K562 (cell line): ENCODE measurements around the gene TBRG4. TPM values are rescaled to one million over a fixed set of nuclear protein-coding genes. Genes with fewer than 3 reads are reported as not detected.

Source experiments
- ATAC-seq: fragments of 200-7000 bp; cut with Tn5 transposase; 3 replicates; pipeline ENCODE4 v1.9.1; 2020; ENCODE audit warnings: moderate library complexity
- BruUV-seq: library from RNA; stranded (reverse); fragments of 400-500 nt; replicated peaks from 2 replicates; lab custom pipeline; 2021; lab: Mats Ljungman, UMichigan
- CTCF ChIA-PET: fragments of 300-600 bp; formaldehyde crosslinking; extraction: SDS; loops from one replicate; lab custom pipeline; 2021; ENCODE audit warnings: low intra/inter-chr PET ratio; lab: Yijun Ruan, JAX
- POLR2A ChIA-PET: fragments of 300-600, 350-650 bp; sonication (Branson Sonifier 250); formaldehyde crosslinking; extraction: SDS; loops from one replicate; lab custom pipeline; 2021; ENCODE audit warnings: antibody characterized with exemption, inconsistent platforms; lab: Yijun Ruan, JAX
- DNase-seq, 4 experiments: peaks; one replicate each; pipeline versions ENCODE4 v3.0.0 to v3.0.0-alpha.2; 2011 to 2018; ENCODE audit warnings: low spot score in 3 of 4, mixed read lengths in 3 of 4; ENCODE audit errors: extremely low read depth in 1 of 4
- FAIRE-seq: peaks from 2 replicates; lab custom pipeline; 2011; peaks lifted over from hg19 to GRCh38; lab: Jason Lieb, UNC
- H2AFZ ChIP-seq: 2 replicates; pipeline ENCODE4 v1.6.0; 2011; ENCODE audit warnings: low read depth, low read length, control low read depth, inconsistent platforms
- H3K27ac ChIP-seq: fragments of 200-600 bp; 3 replicates; pipeline ENCODE4 v1.8.0; 2011; ENCODE audit warnings: low read depth, mild to moderate bottlenecking, control low read depth, inconsistent platforms, low read length, moderate library complexity, mixed read lengths; ENCODE audit errors: extremely low read depth
- H3K27me3 ChIP-seq, 2 experiments: fragments of 300-600 bp in 1 of 2; 2 replicates in 1 of 2; 3 replicates in 1 of 2; pipeline versions ENCODE4 v1.6.0 to v1.8.0; 2011; ENCODE audit warnings: inconsistent platforms in 2 of 2, low read length in 2 of 2, mild to moderate bottlenecking in 1 of 2, mixed read lengths in 1 of 2, moderate library complexity in 1 of 2; ENCODE audit not compliant: control insufficient read depth in 2 of 2, insufficient read depth in 2 of 2
- H3K36me3 ChIP-seq: fragments of 300-600 bp; 3 replicates; pipeline ENCODE4 v1.8.0; 2011; ENCODE audit warnings: mild to moderate bottlenecking, low read length, inconsistent platforms; ENCODE audit not compliant: control insufficient read depth, insufficient read depth
- H3K4me1 ChIP-seq, 2 experiments: fragments of 200-600 bp in 1 of 2; replicated peaks in 1 of 2; 2 replicates in 1 of 2; 3 replicates in 1 of 2; pipeline versions ENCODE4 v1.5.1 to v1.8.0; 2011; ENCODE audit warnings: inconsistent platforms in 2 of 2, low read length in 2 of 2, mild to moderate bottlenecking in 1 of 2, mixed read lengths in 1 of 2, moderate library complexity in 1 of 2; ENCODE audit not compliant: control insufficient read depth in 2 of 2, insufficient read depth in 2 of 2
- H3K4me2 ChIP-seq: 2 replicates; pipeline ENCODE4 v1.6.1; 2011; ENCODE audit warnings: low read length, control low read depth, inconsistent platforms, mixed read lengths; ENCODE audit not compliant: insufficient read depth
- H3K4me3 ChIP-seq: fragments of 200-600 bp; sonication (generic), shearing (Covaris generic); 2 replicates; pipeline ENCODE4 v1.5.1; 2016; ENCODE audit warnings: control low read depth, inconsistent platforms
- H3K79me2 ChIP-seq: fragments of 200-600 bp; 3 replicates; pipeline ENCODE4 v1.8.0; 2011; ENCODE audit warnings: low read length, inconsistent platforms; ENCODE audit not compliant: control insufficient read depth, insufficient read depth
- H3K9ac ChIP-seq, 2 experiments: 2 replicates each; pipeline versions ENCODE4 v1.6.0 to v1.6.1; 2011; ENCODE audit warnings: low read depth in 2 of 2, low read length in 2 of 2, control low read depth in 1 of 2, inconsistent platforms in 1 of 2, mild to moderate bottlenecking in 1 of 2, mixed read lengths in 1 of 2; ENCODE audit not compliant: insufficient read depth in 1 of 2
- H3K9me1 ChIP-seq: one replicate; pipeline ENCODE4 v1.6.0; 2011; ENCODE audit warnings: inconsistent platforms, mild to moderate bottlenecking, low read length, moderate library complexity; ENCODE audit not compliant: control insufficient read depth, insufficient read depth
- H3K9me3 ChIP-seq: replicated peaks from 2 replicates; pipeline ENCODE4 v1.5.1; 2011; ENCODE audit warnings: low read depth, low read length, inconsistent platforms; ENCODE audit not compliant: control insufficient read depth, insufficient read depth
- H4K20me1 ChIP-seq: replicated peaks from 2 replicates; pipeline ENCODE4 v1.6.1; 2011; ENCODE audit warnings: low read length, inconsistent platforms, mixed read lengths; ENCODE audit not compliant: control insufficient read depth, insufficient read depth
- BMI1 ChIP-seq: fragments of 150-350 bp; IDR thresholded peaks from 2 replicates; pipeline ENCODE4 v1.6.1; 2014; ENCODE audit warnings: low read length
- CBX2 ChIP-seq: fragments of 200-600 bp; sonication (generic); IDR thresholded peaks from one replicate; pipeline ENCODE4 v1.6.1; 2012; ENCODE audit warnings: mild to moderate bottlenecking, low read length, inconsistent platforms; ENCODE audit not compliant: insufficient read depth, poor library complexity, severe bottlenecking
- CREB1 ChIP-seq, 2 experiments: sonication (generic) in 1 of 2; formaldehyde crosslinking in 1 of 2; IDR thresholded peaks; 2 replicates each; pipeline versions ENCODE4 v1.6.1 to v1.8.0; 2012 to 2022; ENCODE audit warnings: inconsistent platforms in 1 of 2, mild to moderate bottlenecking in 1 of 2, missing genetic modification reagents in 1 of 2, moderate library complexity in 1 of 2
- KDM4B ChIP-seq, 2 experiments: fragments of 450-650 bp in 1 of 2; sonication (generic) in 1 of 2; IDR thresholded peaks; 2 replicates each; pipeline ENCODE4 v1.6.1; 2016 to 2017; ENCODE audit warnings: borderline replicate concordance in 2 of 2, antibody characterized with exemption in 1 of 2, low read depth in 1 of 2, mild to moderate bottlenecking in 1 of 2
- MCM3 ChIP-seq: fragments of 450-650 bp; IDR thresholded peaks from 2 replicates; pipeline ENCODE4 v1.6.1; 2016
- PTTG1 ChIP-seq: fragments of 450-650 bp; IDR thresholded peaks from 2 replicates; pipeline ENCODE4 v1.6.1; 2016; ENCODE audit warnings: low read depth, mild to moderate bottlenecking, missing genetic modification characterization, missing compliant biosample characterization
- SRF ChIP-seq, 2 experiments: fragments of 250-450, 450-650 bp in 1 of 2; sonication (Bioruptor Pico) in 1 of 2; sonication (generic) in 1 of 2; formaldehyde crosslinking; IDR thresholded peaks; 2 replicates each; pipeline versions ENCODE4 v1.5.0 to v1.5.1; 2020 to 2022; ENCODE audit warnings: mild to moderate bottlenecking in 1 of 2, missing genetic modification reagents in 1 of 2
- XRCC3 ChIP-seq: fragments of 450-650 bp; IDR thresholded peaks from 2 replicates; pipeline ENCODE4 v1.6.1; 2017; ENCODE audit warnings: mild to moderate bottlenecking, moderate library complexity
- ZNF586 ChIP-seq: fragments of 450-650 bp; formaldehyde crosslinking; conservative IDR thresholded peaks from 2 replicates; pipeline ENCODE4 v1.4.0; 2020; ENCODE audit warnings: mild to moderate bottlenecking, moderate library complexity
- WGBS: fragments of 100-300 bp; shearing (Covaris generic); methylation state at CpG from one replicate; pipeline ENCODE4 v1.1.6; 2016; ENCODE audit warnings: low coverage, mixed read lengths; ENCODE audit not compliant: insufficient coverage; ENCODE audit errors: missing lambda C conversion rate; 5-methylcytosine and 5-hydroxymethylcytosine counted together
- in situ Hi-C: fragments of 300-500 bp; cut with MboI; formaldehyde crosslinking; loops from 4 replicates; pipeline ENCODE4 v1.15.0; 2018; ENCODE audit warnings: inconsistent platforms, mixed read lengths
- intact Hi-C: fragments of 100-400 bp; cut with micrococcal nuclease; formaldehyde crosslinking; loops from 2 replicates; pipeline ENCODE4 v1.14.2; 2022
- polyA plus RNA-seq, 8 experiments: library from polyadenylated mRNA; depleted of rRNA in 4 of 8; stranded (reverse) in 5 of 8; unstranded in 3 of 8; fragments of >200 nt; fragmentation: Nextera tagmentation in 2 of 8; fragmentation: Illumina TruSeq in 1 of 8; extraction: Ambion mirVana in 2 of 8; extraction: Trizol in 1 of 8; gene quantifications; 2 replicates each; pipeline versions ENCODE4 v1.2.1 to v1.2.3, GENCODE V29; 2011 to 2014; ENCODE audit warnings: inconsistent platforms in 1 of 8, missing spikeins in 1 of 8
- total RNA-seq, 7 experiments: library from RNA; depleted of rRNA in 6 of 7; stranded (reverse); fragments of >200 nt in 6 of 7; fragmentation: Illumina TruSeq in 2 of 7; extraction: Trizol in 2 of 7; gene quantifications; 2 replicates each; pipeline versions ENCODE4 v1.2.1 to v1.2.3, GENCODE V29; 2011 to 2021; ENCODE audit warnings: low replicate concordance in 1 of 7
- TF ChIP-seq, protein P1 (sequence below): fragments of 150-350 bp; IDR thresholded peaks from 2 replicates; pipeline ENCODE4 v1.6.1; 2014; ENCODE audit warnings: low read depth, mild to moderate bottlenecking, low read length, borderline replicate concordance
- TF ChIP-seq, protein P2 (sequence below): fragments of 450-650 bp; formaldehyde crosslinking; IDR thresholded peaks from 2 replicates; pipeline ENCODE4 v1.4.0; 2020; ENCODE audit warnings: mild to moderate bottlenecking
- TF ChIP-seq, protein P3 (sequence below): fragments of 450-650 bp; IDR thresholded peaks from 2 replicates; pipeline ENCODE4 v1.7.1; 2018; ENCODE audit warnings: mild to moderate bottlenecking, low read depth; ENCODE audit not compliant: partially characterized antibody

TBRG4 gene
- total and polyA plus RNA-seq, 9 of the 15 experiments (the other 6 are each of a cell fraction or from before 2014, with no cell fraction given) = 11.2 to 322 (median 216) TPM

DNA sequence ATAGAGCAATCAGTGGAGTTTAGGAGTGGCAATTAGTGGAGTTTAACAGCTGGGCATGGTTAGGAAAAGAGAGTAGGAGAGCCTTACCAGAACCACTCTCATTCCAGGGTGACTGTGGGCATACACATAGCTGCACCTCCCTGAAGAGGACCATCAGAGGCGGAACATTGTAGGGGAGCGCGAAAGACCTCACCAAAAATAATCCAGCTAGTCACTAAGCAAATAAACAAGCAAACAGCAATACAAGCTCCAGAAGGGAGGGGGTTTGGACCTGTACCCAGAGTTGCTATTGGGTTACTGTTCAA, 18.6 kb downstream of the TBRG4 start:
- H4K20me1 ChIP-seq = 0 out of 2 replicates have a peak, but pooled peaks cover 3% of the 10 kb centered on the region
- FAIRE-seq = no peak
- intact Hi-C loops = no loop called here
- no peak overlapping the region for H3K4me2 ChIP-seq
- no peaks in the 10 kb centered on the region; the same call in none of the 2 replicates for H3K9me3 ChIP-seq
- H3K4me3 ChIP-seq = no peak overlapping the region
- DNase-seq = no peak
- H3K79me2 ChIP-seq = no peaks in the 10 kb centered on the region
- peak overlapping the region; percentile 54; the same call in 1 of the 2 replicates for H2AFZ ChIP-seq
- no peak overlapping the region for H3K9ac ChIP-seq
- no peaks in the 10 kb centered on the region for H3K9me1 ChIP-seq
- BruUV-seq = no TSS peak
- no peak for ATAC-seq
- ChIA-PET CTCF (no interaction called here), POLR2A (interaction anchor here (0.6 to 2.3 kb wide), 4 partner anchors 11 to 92 kb away, joined by 3 to 19 read pairs (median 5); partner anchors contain the start of gene TBRG4)
- no peaks in the 10 kb centered on the region for H3K27me3 ChIP-seq
- H3K36me3 ChIP-seq = no peaks in the 10 kb centered on the region
- peaks cover 2 to 15% of the 10 kb centered on the region in 2 experiments; a peak in 3 of 5 replicates for H3K4me1 ChIP-seq
- in situ Hi-C loops = no loop called here
- 17% methylated on average over 3 of the region's 3 CpGs for WGBS
- H3K27ac ChIP-seq = no peak overlapping the region
- TF ChIP-seq BMI1 (no peak), PTTG1 (tag) (no peak), MCM3 (no peak), ZNF586 (CRISPR knock-in tag) (no peak), CBX2 (no peak), KDM4B (IDR thresholded peaks at IDR 0.05; ENCODE audit: borderline replicate concordance in 2 of 2, low read depth in 1 of 2) (no peak), XRCC3 (no peak), SRF (CRISPR knock-in tag; IDR thresholded peaks at IDR 0.05) (no peak), CREB1 (IDR thresholded peaks at IDR 0.05) (no peak), CREB1 (CRISPR knock-in tag; IDR thresholded peaks at IDR 0.05) (no peak)
- TF ChIP-seq, protein P1, sequence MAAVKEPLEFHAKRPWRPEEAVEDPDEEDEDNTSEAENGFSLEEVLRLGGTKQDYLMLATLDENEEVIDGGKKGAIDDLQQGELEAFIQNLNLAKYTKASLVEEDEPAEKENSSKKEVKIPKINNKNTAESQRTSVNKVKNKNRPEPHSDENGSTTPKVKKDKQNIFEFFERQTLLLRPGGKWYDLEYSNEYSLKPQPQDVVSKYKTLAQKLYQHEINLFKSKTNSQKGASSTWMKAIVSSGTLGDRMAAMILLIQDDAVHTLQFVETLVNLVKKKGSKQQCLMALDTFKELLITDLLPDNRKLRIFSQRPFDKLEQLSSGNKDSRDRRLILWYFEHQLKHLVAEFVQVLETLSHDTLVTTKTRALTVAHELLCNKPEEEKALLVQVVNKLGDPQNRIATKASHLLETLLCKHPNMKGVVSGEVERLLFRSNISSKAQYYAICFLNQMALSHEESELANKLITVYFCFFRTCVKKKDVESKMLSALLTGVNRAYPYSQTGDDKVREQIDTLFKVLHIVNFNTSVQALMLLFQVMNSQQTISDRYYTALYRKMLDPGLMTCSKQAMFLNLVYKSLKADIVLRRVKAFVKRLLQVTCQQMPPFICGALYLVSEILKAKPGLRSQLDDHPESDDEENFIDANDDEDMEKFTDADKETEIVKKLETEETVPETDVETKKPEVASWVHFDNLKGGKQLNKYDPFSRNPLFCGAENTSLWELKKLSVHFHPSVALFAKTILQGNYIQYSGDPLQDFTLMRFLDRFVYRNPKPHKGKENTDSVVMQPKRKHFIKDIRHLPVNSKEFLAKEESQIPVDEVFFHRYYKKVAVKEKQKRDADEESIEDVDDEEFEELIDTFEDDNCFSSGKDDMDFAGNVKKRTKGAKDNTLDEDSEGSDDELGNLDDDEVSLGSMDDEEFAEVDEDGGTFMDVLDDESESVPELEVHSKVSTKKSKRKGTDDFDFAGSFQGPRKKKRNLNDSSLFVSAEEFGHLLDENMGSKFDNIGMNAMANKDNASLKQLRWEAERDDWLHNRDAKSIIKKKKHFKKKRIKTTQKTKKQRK = no peak
- TF ChIP-seq, protein P2, sequence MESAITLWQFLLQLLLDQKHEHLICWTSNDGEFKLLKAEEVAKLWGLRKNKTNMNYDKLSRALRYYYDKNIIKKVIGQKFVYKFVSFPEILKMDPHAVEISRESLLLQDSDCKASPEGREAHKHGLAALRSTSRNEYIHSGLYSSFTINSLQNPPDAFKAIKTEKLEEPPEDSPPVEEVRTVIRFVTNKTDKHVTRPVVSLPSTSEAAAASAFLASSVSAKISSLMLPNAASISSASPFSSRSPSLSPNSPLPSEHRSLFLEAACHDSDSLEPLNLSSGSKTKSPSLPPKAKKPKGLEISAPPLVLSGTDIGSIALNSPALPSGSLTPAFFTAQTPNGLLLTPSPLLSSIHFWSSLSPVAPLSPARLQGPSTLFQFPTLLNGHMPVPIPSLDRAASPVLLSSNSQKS (CRISPR knock-in tag) = no peak
- TF ChIP-seq, protein P3, sequence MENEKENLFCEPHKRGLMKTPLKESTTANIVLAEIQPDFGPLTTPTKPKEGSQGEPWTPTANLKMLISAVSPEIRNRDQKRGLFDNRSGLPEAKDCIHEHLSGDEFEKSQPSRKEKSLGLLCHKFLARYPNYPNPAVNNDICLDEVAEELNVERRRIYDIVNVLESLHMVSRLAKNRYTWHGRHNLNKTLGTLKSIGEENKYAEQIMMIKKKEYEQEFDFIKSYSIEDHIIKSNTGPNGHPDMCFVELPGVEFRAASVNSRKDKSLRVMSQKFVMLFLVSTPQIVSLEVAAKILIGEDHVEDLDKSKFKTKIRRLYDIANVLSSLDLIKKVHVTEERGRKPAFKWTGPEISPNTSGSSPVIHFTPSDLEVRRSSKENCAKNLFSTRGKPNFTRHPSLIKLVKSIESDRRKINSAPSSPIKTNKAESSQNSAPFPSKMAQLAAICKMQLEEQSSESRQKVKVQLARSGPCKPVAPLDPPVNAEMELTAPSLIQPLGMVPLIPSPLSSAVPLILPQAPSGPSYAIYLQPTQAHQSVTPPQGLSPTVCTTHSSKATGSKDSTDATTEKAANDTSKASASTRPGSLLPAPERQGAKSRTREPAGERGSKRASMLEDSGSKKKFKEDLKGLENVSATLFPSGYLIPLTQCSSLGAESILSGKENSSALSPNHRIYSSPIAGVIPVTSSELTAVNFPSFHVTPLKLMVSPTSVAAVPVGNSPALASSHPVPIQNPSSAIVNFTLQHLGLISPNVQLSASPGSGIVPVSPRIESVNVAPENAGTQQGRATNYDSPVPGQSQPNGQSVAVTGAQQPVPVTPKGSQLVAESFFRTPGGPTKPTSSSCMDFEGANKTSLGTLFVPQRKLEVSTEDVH = no peak
